Measurements from ENCODE around the gene KCNF1.
A peak's percentile ranks its signal among the peaks of the same experiment; 100 is the strongest.

KCNF1 gene

DNA sequence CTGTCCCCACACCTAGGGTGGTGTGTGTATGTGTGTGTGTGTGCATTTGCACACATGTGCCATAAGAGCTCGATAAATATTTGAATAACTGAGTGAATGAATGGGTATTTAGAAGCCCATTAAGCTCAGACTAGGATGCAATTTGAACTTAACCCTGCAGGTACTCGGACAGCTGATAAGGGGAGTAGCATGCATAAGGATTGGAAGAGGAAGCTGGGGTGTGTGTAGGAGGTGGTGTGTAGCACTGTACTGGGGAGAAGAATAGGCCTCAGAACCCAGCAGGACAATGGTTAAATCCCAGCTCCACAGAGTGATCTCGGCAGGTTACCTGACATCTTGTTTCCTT, 1.8 kb upstream of the KCNF1 start:
- peaks cover 6 to 8% of the 10 kb centered on the region in 2 experiments for H3K4me1 ChIP-seq (ENCODE audit: control insufficient read depth in 1 of 2, insufficient read depth in 2 of 2, low read length in 2 of 2)
- H3K27ac ChIP-seq (ENCODE audit: low read depth, low read length) = no peak overlapping the region
- no peaks in the 10 kb centered on the region for H3K79me2 ChIP-seq (ENCODE audit: control insufficient read depth, insufficient read depth, low read length, poor library complexity)
- no peak overlapping the region for H3K23ac ChIP-seq (ENCODE audit: low read length)
- no peak overlapping the region for H2BK5ac ChIP-seq (ENCODE audit: low read depth, low read length, poor library complexity)
- peaks cover 2% of the 10 kb centered on the region for H3K79me1 ChIP-seq (ENCODE audit: low read length)
- no peak overlapping the region for H3K4ac ChIP-seq (ENCODE audit: low read depth, low read length)
- H3K4me2 ChIP-seq (ENCODE audit: low read length) = no peak overlapping the region
- H4K12ac ChIP-seq (ENCODE audit: low read depth, low read length) = no peak overlapping the region
- H2BK12ac ChIP-seq (ENCODE audit: low read length) = no peak overlapping the region
- peaks cover 23% of the 10 kb centered on the region for H3K27me3 ChIP-seq (ENCODE audit: insufficient read depth, low read length)
- peaks cover 14% of the 10 kb centered on the region for H3K9me3 ChIP-seq (ENCODE audit: insufficient read depth, low read depth, low read length)
- no peak overlapping the region for H2AK5ac ChIP-seq (ENCODE audit: low read length)
- H3K4me3 ChIP-seq (ENCODE audit: low read depth, low read length) = no peak overlapping the region
- no peaks in the 10 kb centered on the region for H3K36me3 ChIP-seq (ENCODE audit: control insufficient read depth in 1 of 2, insufficient read depth in 2 of 2, low read length in 2 of 2)
- no peak overlapping the region for H2BK120ac ChIP-seq (ENCODE audit: insufficient read depth, low read length, poor library complexity)
- no peak overlapping the region for H4K8ac ChIP-seq (ENCODE audit: low read depth, low read length)
- no peak overlapping the region for H4K91ac ChIP-seq (ENCODE audit: low read depth, low read length)
- WGBS (ENCODE audit: extremely low coverage, insufficient coverage, insufficient read length) = no CpG with 5 or more reads among the region's 3 CpGs
- no peak overlapping the region for H2AFZ ChIP-seq (ENCODE audit: insufficient read depth, low read length, poor library complexity)
- no peak overlapping the region for H3K9ac ChIP-seq (ENCODE audit: low read length)
- no peak overlapping the region for H3K18ac ChIP-seq (ENCODE audit: low read length)
- no peak overlapping the region for H3K14ac ChIP-seq (ENCODE audit: low read length)
- DNase-seq = no peak

DNA sequence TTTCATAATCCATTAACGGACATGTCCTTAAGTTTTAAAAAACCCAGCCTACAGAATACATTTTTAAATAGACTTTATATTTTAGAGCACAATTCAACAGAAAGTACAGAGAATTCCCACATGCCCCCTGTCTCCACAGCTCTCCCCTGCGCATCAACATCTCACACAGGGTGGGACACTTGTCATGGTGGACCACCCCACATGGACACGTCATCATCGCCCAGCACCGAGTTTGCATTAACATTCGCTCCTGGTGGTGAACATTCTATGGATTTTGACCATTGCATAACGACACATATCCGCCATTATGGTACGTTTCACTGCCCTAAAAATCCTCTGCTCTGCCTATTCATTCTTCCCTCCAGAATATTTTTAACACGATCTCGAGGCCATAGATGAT, 1.1 kb upstream of the KCNF1 start:
- no peak for DNase-seq
- Histone ChIP-seq H2BK120ac (ENCODE audit: insufficient read depth, low read length, poor library complexity) (no peak overlapping the region), H4K8ac (ENCODE audit: low read depth, low read length) (no peak overlapping the region), H3K9me3 (ENCODE audit: insufficient read depth, low read depth, low read length) (peaks cover 14% of the 10 kb centered on the region), H3K4me3 (ENCODE audit: low read depth, low read length) (no peak overlapping the region), H4K12ac (ENCODE audit: low read depth, low read length) (no peak overlapping the region), H3K4ac (ENCODE audit: low read depth, low read length) (no peak overlapping the region), H3K27ac (ENCODE audit: low read depth, low read length) (no peak overlapping the region), H3K14ac (ENCODE audit: low read length) (no peak overlapping the region), H2AFZ (ENCODE audit: insufficient read depth, low read length, poor library complexity) (no peak overlapping the region), H3K79me1 (ENCODE audit: low read length) (peaks cover 2% of the 10 kb centered on the region), H3K4me2 (ENCODE audit: low read length) (no peak overlapping the region), H2AK5ac (ENCODE audit: low read length) (no peak overlapping the region), H3K4me1 (ENCODE audit: control insufficient read depth in 1 of 2, insufficient read depth in 2 of 2, low read length in 2 of 2) (peaks cover 6 to 8% of the 10 kb centered on the region in 2 experiments), H3K23ac (ENCODE audit: low read length) (no peak overlapping the region), H2BK12ac (ENCODE audit: low read length) (no peak overlapping the region), H3K36me3 (ENCODE audit: control insufficient read depth in 1 of 2, insufficient read depth in 2 of 2, low read length in 2 of 2) (no peaks in the 10 kb centered on the region), H3K18ac (ENCODE audit: low read length) (no peak overlapping the region), H2BK5ac (ENCODE audit: low read depth, low read length, poor library complexity) (no peak overlapping the region), H3K79me2 (ENCODE audit: control insufficient read depth, insufficient read depth, low read length, poor library complexity) (no peaks in the 10 kb centered on the region), H3K9ac (ENCODE audit: low read length) (no peak overlapping the region), H3K27me3 (ENCODE audit: insufficient read depth, low read length) (peaks cover 23% of the 10 kb centered on the region), H4K91ac (ENCODE audit: low read depth, low read length) (no peak overlapping the region)
- no CpG with 5 or more reads among the region's 11 CpGs for WGBS (ENCODE audit: extremely low coverage, insufficient coverage, insufficient read length)

DNA sequence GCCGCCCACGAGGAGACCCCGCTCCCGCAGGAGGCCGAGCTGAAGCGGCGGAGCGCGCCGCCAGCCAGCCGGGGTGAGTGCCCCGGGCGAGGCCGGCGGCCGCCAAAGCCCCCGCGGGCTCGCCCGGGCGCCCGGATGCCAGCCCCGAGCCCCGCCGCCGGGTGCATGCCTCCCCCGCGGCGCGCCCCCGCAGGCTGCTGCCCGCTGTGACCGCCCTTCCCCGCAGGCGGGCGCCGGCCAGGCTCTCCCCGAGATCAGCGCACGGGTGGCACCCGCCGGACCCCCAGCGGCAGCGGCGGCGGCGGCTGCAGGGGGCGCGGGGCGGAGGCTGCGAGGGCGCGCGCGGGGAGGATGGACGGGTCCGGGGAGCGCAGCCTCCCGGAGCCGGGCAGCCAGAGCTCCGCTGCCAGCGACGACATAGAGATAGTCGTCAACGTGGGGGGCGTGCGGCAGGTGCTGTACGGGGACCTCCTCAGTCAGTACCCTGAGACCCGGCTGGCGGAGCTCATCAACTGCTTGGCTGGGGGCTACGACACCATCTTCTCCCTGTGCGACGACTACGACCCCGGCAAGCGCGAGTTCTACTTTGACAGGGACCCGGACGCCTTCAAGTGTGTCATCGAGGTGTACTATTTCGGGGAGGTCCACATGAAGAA, 470 bp downstream of the KCNF1 start:
- no peak overlapping the region for H3K14ac ChIP-seq (ENCODE audit: low read length)
- no peak overlapping the region for H2AK5ac ChIP-seq (ENCODE audit: low read length)
- no CpG with 5 or more reads among the region's 81 CpGs for WGBS (ENCODE audit: extremely low coverage, insufficient coverage, insufficient read length)
- H3K4me3 ChIP-seq (ENCODE audit: low read depth, low read length) = no peak overlapping the region
- peak overlapping the region; percentile 87 for H3K4me2 ChIP-seq (ENCODE audit: low read length)
- no peak overlapping the region for H3K27ac ChIP-seq (ENCODE audit: low read depth, low read length)
- H3K79me1 ChIP-seq (ENCODE audit: low read length) = peaks cover 2% of the 10 kb centered on the region
- peaks cover 14% of the 10 kb centered on the region for H3K9me3 ChIP-seq (ENCODE audit: insufficient read depth, low read depth, low read length)
- no peak overlapping the region for H3K4ac ChIP-seq (ENCODE audit: low read depth, low read length)
- DNase-seq = peak in 1 of 2 donors; percentile 53
- H3K9ac ChIP-seq (ENCODE audit: low read length) = no peak overlapping the region
- H3K23ac ChIP-seq (ENCODE audit: low read length) = no peak overlapping the region
- peaks cover 23% of the 10 kb centered on the region for H3K27me3 ChIP-seq (ENCODE audit: insufficient read depth, low read length)
- H3K4me1 ChIP-seq (ENCODE audit: control insufficient read depth in 1 of 2, insufficient read depth in 2 of 2, low read length in 2 of 2) = peaks cover 6 to 8% of the 10 kb centered on the region in 2 experiments
- H2AFZ ChIP-seq (ENCODE audit: insufficient read depth, low read length, poor library complexity) = peak overlapping the region; percentile 37
- H3K79me2 ChIP-seq (ENCODE audit: control insufficient read depth, insufficient read depth, low read length, poor library complexity) = no peaks in the 10 kb centered on the region
- H4K12ac ChIP-seq (ENCODE audit: low read depth, low read length) = no peak overlapping the region
- H2BK12ac ChIP-seq (ENCODE audit: low read length) = no peak overlapping the region
- no peak overlapping the region for H4K91ac ChIP-seq (ENCODE audit: low read depth, low read length)
- H3K18ac ChIP-seq (ENCODE audit: low read length) = peak overlapping the region; percentile 52
- H2BK5ac ChIP-seq (ENCODE audit: low read depth, low read length, poor library complexity) = no peak overlapping the region
- no peak overlapping the region for H2BK120ac ChIP-seq (ENCODE audit: insufficient read depth, low read length, poor library complexity)
- H3K36me3 ChIP-seq (ENCODE audit: control insufficient read depth in 1 of 2, insufficient read depth in 2 of 2, low read length in 2 of 2) = no peaks in the 10 kb centered on the region
- H4K8ac ChIP-seq (ENCODE audit: low read depth, low read length) = peak overlapping the region; percentile 14

GRCh38 chr2:10912796-10913455, 1.2 kb downstream of the KCNF1 start:
- H3K4me1 ChIP-seq (ENCODE audit: control insufficient read depth in 1 of 2, insufficient read depth in 2 of 2, low read length in 2 of 2) = peaks cover 6 to 8% of the 10 kb centered on the region in 2 experiments
- H3K36me3 ChIP-seq (ENCODE audit: control insufficient read depth in 1 of 2, insufficient read depth in 2 of 2, low read length in 2 of 2) = no peaks in the 10 kb centered on the region
- H2AK5ac ChIP-seq (ENCODE audit: low read length) = no peak overlapping the region
- H2AFZ ChIP-seq (ENCODE audit: insufficient read depth, low read length, poor library complexity) = no peak overlapping the region
- no peak overlapping the region for H3K4me2 ChIP-seq (ENCODE audit: low read length)
- H3K79me2 ChIP-seq (ENCODE audit: control insufficient read depth, insufficient read depth, low read length, poor library complexity) = no peaks in the 10 kb centered on the region
- no peak overlapping the region for H2BK5ac ChIP-seq (ENCODE audit: low read depth, low read length, poor library complexity)
- WGBS (ENCODE audit: extremely low coverage, insufficient coverage, insufficient read length) = no CpG with 5 or more reads among the region's 58 CpGs
- H4K91ac ChIP-seq (ENCODE audit: low read depth, low read length) = no peak overlapping the region
- H3K23ac ChIP-seq (ENCODE audit: low read length) = no peak overlapping the region
- no peak overlapping the region for H3K18ac ChIP-seq (ENCODE audit: low read length)
- peaks cover 2% of the 10 kb centered on the region for H3K79me1 ChIP-seq (ENCODE audit: low read length)
- no peak overlapping the region for H3K9ac ChIP-seq (ENCODE audit: low read length)
- H2BK12ac ChIP-seq (ENCODE audit: low read length) = no peak overlapping the region
- no peak overlapping the region for H3K14ac ChIP-seq (ENCODE audit: low read length)
- H2BK120ac ChIP-seq (ENCODE audit: insufficient read depth, low read length, poor library complexity) = no peak overlapping the region
- H4K8ac ChIP-seq (ENCODE audit: low read depth, low read length) = no peak overlapping the region
- no peak overlapping the region for H3K4ac ChIP-seq (ENCODE audit: low read depth, low read length)
- no peak overlapping the region for H3K27ac ChIP-seq (ENCODE audit: low read depth, low read length)
- no peak overlapping the region for H4K12ac ChIP-seq (ENCODE audit: low read depth, low read length)
- H3K4me3 ChIP-seq (ENCODE audit: low read depth, low read length) = peak overlapping the region; percentile 38
- H3K27me3 ChIP-seq (ENCODE audit: insufficient read depth, low read length) = peaks cover 23% of the 10 kb centered on the region
- H3K9me3 ChIP-seq (ENCODE audit: insufficient read depth, low read depth, low read length) = peaks cover 14% of the 10 kb centered on the region
- DNase-seq = peak; percentile 22 to 40

Data from trophoblast cell (in vitro differentiated cells and primary cell).